NCI-H1417 (cell line): Measurements from ENCODE around the gene FANCE.

Source experiments
- DNase-seq, 3 experiments: peaks; one replicate each; lab custom pipeline; 2025; lab: John Stamatoyannopoulos, UW

The FANCE gene

GRCh38 chr6:35468181-35468979, 16.2 kb downstream of the FANCE start, which contains the start of gene RPL10A:
TSS of gene RPL10A (plus strand) at chr6:35468401. CDS start at chr6:35468435, 34 bp downstream.
- peak; percentile 94 to 98 (median 97) for DNase-seq

- peak in 2 of 3 experiments; percentile 42 to 70 for DNase-seq
These were observed 17.0 kb downstream of the FANCE start for GRCh38 chr6:35468980-35469750.

GRCh38 chr6:35469751-35470662, 17.9 kb downstream of the FANCE start:
- DNase-seq: peak in 1 of 3 experiments; percentile 41

- no peak for DNase-seq
These were observed 18.6 kb downstream of the FANCE start for GRCh38 chr6:35470663-35471120.

GRCh38 chr6:35471836-35472345, 19.8 kb downstream of the FANCE start:
- DNase-seq: no peak

GRCh38 chr6:35473075-35473849, 21.1 kb downstream of the FANCE start:
- DNase-seq: no peak

GRCh38 chr6:35473850-35474130, 21.7 kb downstream of the FANCE start:
- DNase-seq: no peak

GRCh38 chr6:35474131-35474941, 22.2 kb downstream of the FANCE start:
- DNase-seq: no peak

- DNase-seq: no peak
These were observed 22.9 kb downstream of the FANCE start for GRCh38 chr6:35474942-35475570.

- no peak for DNase-seq
These were observed 23.4 kb downstream of the FANCE start for GRCh38 chr6:35475573-35475972.

- DNase-seq: peak in 1 of 3 experiments; percentile 11
These were observed 23.9 kb downstream of the FANCE start for GRCh38 chr6:35476004-35476403.

- peak; percentile 40 to 70 (median 60) for DNase-seq
These were observed 24.9 kb downstream of the FANCE start for GRCh38 chr6:35477028-35477427.

- DNase-seq: peak; percentile 45 to 89 (median 75)
These were observed 25.5 kb downstream of the FANCE start for GRCh38 chr6:35477551-35478179.

GRCh38 chr6:35478259-35478658, 26.1 kb downstream of the FANCE start:
- DNase-seq: no peak

- DNase-seq: no peak
These were observed 28.0 kb downstream of the FANCE start for GRCh38 chr6:35480176-35480575.

GRCh38 chr6:35481226-35481625, 29.1 kb downstream of the FANCE start:
- DNase-seq: no peak

- DNase-seq: no peak
These were observed 30.9 kb downstream of the FANCE start for GRCh38 chr6:35483062-35483461.

- no peak for DNase-seq
These were observed 31.4 kb downstream of the FANCE start for GRCh38 chr6:35483490-35483889.
